ENCODE data around the gene DUS2.

- TF ChIP-seq EP300 (IDR thresholded peaks at IDR 0.05) = no peak
- TF ChIP-seq CTCF (IDR thresholded peaks at IDR 0.05) = peak in 1 of 6 experiments; percentile 7
- TF ChIP-seq POLR2AphosphoS5 (IDR thresholded peaks at IDR 0.05) = no peak
These were observed 71.5 kb downstream of the DUS2 start for GRCh38 chr16:68094614-68094934.

Measured in upper lobe of left lung (tissue), 4 donors.